T1000 (cell line): ENCODE measurements around the gene TUBA4A.
"Not testable (repeated sequence)": the region's sequence is repeated elsewhere in the genome, so short reads cannot be mapped to it uniquely, and the experiment has no call there.

ENCODE experiments used
- DNase-seq: peaks from one replicate; lab custom pipeline; 2025; ENCODE audit warnings: mixed read lengths; lab: John Stamatoyannopoulos, UW

TUBA4A gene

GRCh38 chr2:219268294-219268693 lies 14.6 kb upstream of the TUBA4A start:
- no peak for DNase-seq

GRCh38 chr2:219266886-219267285 lies 13.2 kb upstream of the TUBA4A start:
- DNase-seq = no peak

- DNase-seq = no peak
Measured at GRCh38 chr2:219266232-219266631, 12.5 kb upstream of the TUBA4A start.

GRCh38 chr2:219261024-219261855 lies 7.5 kb upstream of the TUBA4A start:
- no peak for DNase-seq

- not testable (repeated sequence) for DNase-seq
Measured at GRCh38 chr2:219258942-219259341, 5.2 kb upstream of the TUBA4A start.

- DNase-seq = no peak
Measured at GRCh38 chr2:219254590-219255201, 978 bp upstream of the TUBA4A start.

GRCh38 chr2:219252900-219253752 lies 592 bp downstream of the TUBA4A start, which contains the start of gene TUBA4B:
Gene TUBA4B, plus strand, starts transcription at chr2:219253243. Its CDS starts 165 bp downstream, at chr2:219253408.
- DNase-seq = no peak

- no peak for DNase-seq
Measured at GRCh38 chr2:219252570-219252899, 1.2 kb downstream of the TUBA4A start.

- no peak for DNase-seq
Measured at GRCh38 chr2:219252084-219252483, 1.6 kb downstream of the TUBA4A start.

GRCh38 chr2:219251656-219252055 lies 2.1 kb downstream of the TUBA4A start:
- no peak for DNase-seq

GRCh38 chr2:219250049-219250781 lies 3.5 kb downstream of the TUBA4A start:
- no peak for DNase-seq

- peak; percentile 76 for DNase-seq
Measured at GRCh38 chr2:219249203-219249980, 4.3 kb downstream of the TUBA4A start.

- no peak for DNase-seq
Measured at GRCh38 chr2:219248845-219249202, 4.9 kb downstream of the TUBA4A start.

- no peak for DNase-seq
Measured at GRCh38 chr2:219247678-219248642, 5.8 kb downstream of the TUBA4A start.

GRCh38 chr2:219246559-219246958 lies 7.2 kb downstream of the TUBA4A start:
- no peak for DNase-seq

GRCh38 chr2:219245899-219246230 lies 7.9 kb downstream of the TUBA4A start:
- no peak for DNase-seq

- peak; percentile 78 for DNase-seq
Measured at GRCh38 chr2:219245148-219245898, 8.4 kb downstream of the TUBA4A start, which contains the start of the genes GLB1L and STK16. Gene GLB1L, minus strand, starts transcription at chr2:219245444. Its CDS starts 1,871 bp downstream, at chr2:219243573. Gene STK16, plus strand, starts transcription at chr2:219245479. Its CDS starts 521 bp downstream, at chr2:219246000.

GRCh38 chr2:219244789-219245147 lies 8.9 kb downstream of the TUBA4A start:
- no peak for DNase-seq

GRCh38 chr2:219243291-219243761 lies 10.4 kb downstream of the TUBA4A start:
- DNase-seq = no peak
